Smooth muscle cell of the pulmonary artery (primary cell): ENCODE results near the gene FOXO1. TPM values are rescaled to one million over a fixed set of nuclear protein-coding genes. Genes with fewer than 3 reads are reported as not detected.

Experiments used
- total RNA-seq: library from RNA; depleted of rRNA; stranded (reverse); fragments of >200 nt; gene quantifications from 2 replicates; pipeline ENCODE4 v1.2.3, GENCODE V29; 2014

FOXO1 gene
- total RNA-seq = 3.8 and 5.5 TPM in 2 replicates

GRCh38 chr13:40666045-40666932 lies at the start of gene FOXO1:
FOXO1 (minus strand) TSS chr13:40666641; CDS start chr13:40666212, 429 bp downstream.

Other genes with a start within 250 kb of the FOXO1 start
- 8.6 and 10.0 TPM in 2 replicates for gene MRPS31, start 104.5 kb upstream of the FOXO1 start, total RNA-seq
- gene SLC25A15, start 123.0 kb upstream of the FOXO1 start, total RNA-seq = 9.8 and 15.7 TPM in 2 replicates